GM18526 (cell line): Measurements from ENCODE around the gene PABPC5.

Source experiments
- POLR2A ChIP-seq: IDR thresholded peaks from 3 replicates; pipeline ENCODE4 v1.6.1; 2011; ENCODE audit not compliant: insufficient read length; ENCODE audit errors: extremely low read depth

The PABPC5 gene

GRCh38 chrX:91434351-91435168 lies at the start of gene PABPC5:
Gene PABPC5, plus strand, starts transcription at chrX:91434839. Its CDS starts 739 bp downstream, at chrX:91435578.
- no peak for TF ChIP-seq POLR2A

GRCh38 chrX:91389026-91389425 lies 45.6 kb upstream of the PABPC5 start:
- TF ChIP-seq POLR2A = no peak

- TF ChIP-seq POLR2A = no peak
Observed at GRCh38 chrX:91414713-91415112, 19.9 kb upstream of the PABPC5 start.

GRCh38 chrX:91435395-91435794 lies 756 bp downstream of the PABPC5 start:
- no peak for TF ChIP-seq POLR2A
